Measurements from ENCODE around the gene RNF169.

DNA sequence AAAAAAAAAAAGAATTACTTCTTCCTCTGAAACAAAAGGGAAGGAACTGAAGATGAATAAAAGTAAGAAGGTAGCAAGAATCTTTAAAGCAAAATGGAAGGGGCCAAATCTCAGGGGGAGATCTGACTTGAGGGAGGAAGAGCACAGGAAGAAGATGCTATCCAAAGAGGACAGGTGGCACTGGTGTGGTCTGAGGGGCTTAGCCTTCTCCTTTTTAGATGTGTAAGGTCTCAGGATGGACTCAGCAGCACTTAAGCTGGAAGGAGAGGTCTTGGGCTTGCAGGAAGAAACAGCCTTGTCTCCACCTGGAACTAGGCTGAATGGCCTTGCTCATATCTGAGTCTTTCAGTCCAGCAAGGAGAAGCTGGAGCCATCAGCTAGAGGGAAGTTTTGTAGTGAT lies 5.0 kb upstream of the RNF169 start:
- TF ChIP-seq, protein P1, sequence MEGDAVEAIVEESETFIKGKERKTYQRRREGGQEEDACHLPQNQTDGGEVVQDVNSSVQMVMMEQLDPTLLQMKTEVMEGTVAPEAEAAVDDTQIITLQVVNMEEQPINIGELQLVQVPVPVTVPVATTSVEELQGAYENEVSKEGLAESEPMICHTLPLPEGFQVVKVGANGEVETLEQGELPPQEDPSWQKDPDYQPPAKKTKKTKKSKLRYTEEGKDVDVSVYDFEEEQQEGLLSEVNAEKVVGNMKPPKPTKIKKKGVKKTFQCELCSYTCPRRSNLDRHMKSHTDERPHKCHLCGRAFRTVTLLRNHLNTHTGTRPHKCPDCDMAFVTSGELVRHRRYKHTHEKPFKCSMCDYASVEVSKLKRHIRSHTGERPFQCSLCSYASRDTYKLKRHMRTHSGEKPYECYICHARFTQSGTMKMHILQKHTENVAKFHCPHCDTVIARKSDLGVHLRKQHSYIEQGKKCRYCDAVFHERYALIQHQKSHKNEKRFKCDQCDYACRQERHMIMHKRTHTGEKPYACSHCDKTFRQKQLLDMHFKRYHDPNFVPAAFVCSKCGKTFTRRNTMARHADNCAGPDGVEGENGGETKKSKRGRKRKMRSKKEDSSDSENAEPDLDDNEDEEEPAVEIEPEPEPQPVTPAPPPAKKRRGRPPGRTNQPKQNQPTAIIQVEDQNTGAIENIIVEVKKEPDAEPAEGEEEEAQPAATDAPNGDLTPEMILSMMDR (IDR thresholded peaks at IDR 0.05): no peak
- TF ChIP-seq EP300 (IDR thresholded peaks at IDR 0.05): no peak
- no peak for TF ChIP-seq POLR2A (IDR thresholded peaks at IDR 0.05)

All from ovary (tissue), 3 donors.